Stimulated activated naive CD8-positive, alpha-beta T cell treated with anti-CD3 and anti-CD28 coated beads, Interleukin-15, Interleukin-2, amounts not matched to agents 100 U/mL and 50 U/mL, for 24 hours (primary cell): Measurements from ENCODE around the gene KIF1A.
"Not testable (repeated sequence)": the region's sequence is repeated elsewhere in the genome, so short reads cannot be mapped to it uniquely, and the experiment has no call there.

Experiments
- ATAC-seq: fragments of 150-1000 bp; cut with Tn5 transposase; one replicate; pipeline ENCODE4 v1.10.0; 2021
- DNase-seq: peaks from one replicate; pipeline ENCODE4 v3.0.0; 2021

Gene KIF1A

DNA sequence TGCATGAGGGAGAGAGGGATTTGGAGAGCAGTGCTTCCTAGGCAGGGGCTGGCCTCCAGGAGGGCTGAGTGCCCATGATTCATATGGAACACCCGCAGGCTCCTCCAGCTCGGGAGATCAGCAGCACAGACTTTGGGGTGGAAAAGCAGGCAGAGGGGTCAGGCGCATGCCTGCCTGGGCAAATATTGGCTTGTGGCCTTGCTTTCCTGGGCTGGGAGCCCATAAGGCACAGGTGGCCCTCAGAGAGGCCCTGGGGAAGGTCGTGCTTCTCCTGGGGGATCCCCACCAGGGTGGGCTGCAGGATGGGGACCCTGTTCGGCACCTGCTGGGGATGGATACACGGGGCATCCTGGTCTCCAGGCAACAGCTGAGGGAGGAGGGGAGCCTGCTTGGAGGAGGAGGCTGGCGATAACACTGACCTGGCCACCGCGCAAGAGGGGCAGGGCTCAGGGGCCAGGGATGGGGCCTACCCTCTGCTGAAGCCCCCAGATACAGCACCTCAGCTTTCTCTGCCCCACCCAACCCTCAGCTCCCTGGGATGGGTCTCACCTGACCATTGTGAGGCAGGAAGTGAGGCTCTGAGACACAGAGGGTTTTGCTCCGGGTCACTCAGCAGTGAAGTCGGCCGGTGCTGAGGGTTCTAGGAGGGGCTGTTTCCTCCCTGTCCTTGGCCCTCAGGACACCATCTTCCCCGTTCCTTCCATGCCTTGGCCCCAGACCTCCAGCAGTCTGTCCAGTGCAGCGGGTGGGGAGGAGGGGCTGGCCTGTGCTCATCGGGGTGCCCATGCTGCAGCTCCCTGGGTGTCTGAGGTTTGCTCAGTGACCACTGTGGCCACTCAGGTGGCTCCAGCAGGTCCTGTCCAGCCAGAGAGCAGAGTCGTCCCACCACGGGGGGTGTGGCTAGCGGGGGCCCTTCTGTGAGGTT, 116.3 kb downstream of the KIF1A start:
- DNase-seq (no peak), ATAC-seq (no peak)

DNA sequence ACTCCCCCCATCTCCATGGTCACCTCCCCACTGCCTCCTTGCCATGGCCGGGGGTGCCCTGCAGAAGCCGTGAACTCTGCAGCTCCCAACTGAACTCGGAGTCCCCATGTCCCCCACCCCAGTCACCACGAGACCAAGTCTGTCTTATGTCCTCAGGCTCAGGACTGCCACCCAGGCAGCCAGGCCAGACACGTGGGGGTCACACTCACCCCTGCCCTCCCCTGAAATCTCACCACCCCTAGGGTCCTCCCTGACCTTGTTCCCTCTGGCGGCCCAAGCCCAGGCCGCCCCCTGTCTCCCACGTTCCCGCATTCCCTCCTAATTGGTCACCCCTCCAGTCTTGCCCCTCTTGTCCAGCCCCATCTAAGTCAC, 117.4 kb downstream of the KIF1A start:
- DNase-seq (no peak), ATAC-seq (no peak)

DNA sequence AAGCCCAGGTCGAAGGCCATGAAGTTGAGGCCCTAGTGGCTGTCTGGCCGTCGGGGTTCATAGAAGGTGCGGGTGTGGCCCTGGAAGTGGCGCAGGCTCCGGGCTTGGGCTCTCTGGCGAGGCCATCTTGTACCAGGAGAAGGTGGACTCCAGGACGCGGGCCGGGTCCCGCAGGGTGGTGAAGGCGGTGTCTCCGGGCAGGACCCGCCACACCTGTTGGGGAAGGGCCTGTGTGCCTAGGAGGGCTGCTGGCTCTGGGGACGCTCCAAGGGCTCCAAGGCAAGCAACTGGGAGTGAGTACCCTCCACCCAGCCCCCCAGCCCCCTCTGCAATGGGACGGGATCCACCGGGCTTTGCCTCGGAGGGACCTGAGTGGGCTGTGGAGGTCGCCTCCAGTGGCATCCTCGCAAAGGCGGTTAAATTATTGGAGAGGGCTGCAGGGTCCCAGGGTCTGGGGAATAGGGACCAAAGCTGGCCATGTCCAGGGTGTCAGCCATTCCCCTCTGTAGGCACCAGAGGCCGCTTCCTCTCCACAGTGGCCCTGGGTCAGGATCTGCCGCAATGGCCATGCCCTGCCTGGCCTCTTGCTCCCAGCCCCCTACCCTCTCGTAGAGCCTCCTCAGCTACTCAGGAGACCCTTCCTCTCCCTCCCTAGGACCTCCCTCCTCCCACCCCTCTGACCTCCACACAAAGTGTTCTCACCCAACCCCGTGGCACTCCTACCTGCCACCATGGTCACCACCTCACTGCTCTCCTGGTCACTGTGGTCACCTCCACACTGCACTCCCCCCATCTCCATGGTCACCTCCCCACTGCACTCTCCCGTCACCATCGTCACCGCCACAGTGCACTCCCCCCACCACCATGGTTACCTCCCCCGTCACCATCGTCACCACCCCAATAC, 118.0 kb downstream of the KIF1A start:
- DNase-seq (no peak), ATAC-seq (no peak)

GRCh38 chr2:240701091-240701735, 118.8 kb downstream of the KIF1A start:
- DNase-seq: no peak
- no peak for ATAC-seq

- DNase-seq, ATAC-seq: not testable (repeated sequence)
These were observed 119.4 kb downstream of the KIF1A start for GRCh38 chr2:240700616-240701015.

DNA sequence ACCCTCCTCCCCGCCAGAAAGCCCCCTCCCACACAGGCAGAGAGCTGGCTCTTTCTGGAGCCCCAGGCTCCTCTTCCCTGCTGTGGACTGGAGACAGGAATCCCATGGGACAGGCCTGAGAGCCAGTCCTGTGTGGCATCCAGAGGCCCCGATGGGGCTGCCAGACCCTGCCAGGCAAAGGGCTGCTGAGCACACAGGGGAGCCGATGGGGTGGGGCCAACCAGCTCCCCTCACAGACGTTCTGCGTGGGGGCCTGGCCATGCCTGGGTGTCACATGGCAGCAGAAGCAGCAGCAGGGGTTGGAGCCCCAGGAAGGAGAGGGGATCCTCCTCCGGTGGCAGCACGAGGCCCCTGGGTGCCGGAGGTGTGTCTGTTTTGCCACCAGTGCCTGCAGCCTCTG, 120.2 kb downstream of the KIF1A start:
- not testable (repeated sequence) for DNase-seq, ATAC-seq

DNA sequence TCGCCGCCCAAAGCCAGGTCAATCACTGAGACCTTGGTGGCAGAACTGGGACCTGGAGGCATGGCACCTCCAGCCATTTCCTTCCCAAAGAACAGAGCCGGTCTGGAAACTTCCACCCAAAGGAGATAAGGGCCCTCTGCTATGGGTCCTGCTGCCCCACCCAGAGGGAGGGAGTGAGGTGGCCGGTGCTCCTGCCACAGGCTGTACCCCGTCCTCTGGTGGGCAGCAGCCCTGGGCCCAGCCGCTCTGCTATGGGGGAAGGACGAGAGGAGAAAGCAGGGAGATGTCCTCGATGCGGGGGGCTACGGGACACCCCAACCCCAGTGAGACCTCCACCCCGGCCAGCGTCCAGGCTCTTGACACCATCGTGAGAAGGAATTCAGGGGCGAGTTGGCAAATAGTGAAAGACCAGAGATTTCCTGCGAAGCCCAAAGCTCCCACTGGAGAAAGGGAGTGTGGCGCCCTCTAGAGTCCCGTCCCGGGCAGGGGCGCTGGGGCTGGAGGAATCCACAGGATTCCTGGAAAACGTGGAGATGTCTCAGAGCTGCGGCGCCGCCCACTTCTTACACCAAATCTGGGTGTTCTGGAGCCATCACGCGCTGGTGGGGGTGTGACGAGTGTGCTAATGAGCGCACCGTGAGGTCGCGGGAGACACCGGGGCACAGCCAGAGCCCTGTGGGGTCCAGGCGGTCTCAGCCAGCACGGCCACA, 121.0 kb downstream of the KIF1A start:
- ATAC-seq, DNase-seq: not testable (repeated sequence)

- DNase-seq, ATAC-seq: not testable (repeated sequence)
These were observed 123.5 kb downstream of the KIF1A start for GRCh38 chr2:240696469-240696868.

- ATAC-seq, DNase-seq: not testable (repeated sequence)
These were observed 124.4 kb downstream of the KIF1A start for GRCh38 chr2:240695593-240695992.

- not testable (repeated sequence) for DNase-seq, ATAC-seq
These were observed 125.7 kb downstream of the KIF1A start for GRCh38 chr2:240694304-240694703.

- not testable (repeated sequence) for ATAC-seq
These were observed 127.1 kb downstream of the KIF1A start for GRCh38 chr2:240692583-240693561.

GRCh38 chr2:240691631-240692420, 128.2 kb downstream of the KIF1A start, which contains the start of gene AQP12A:
Gene AQP12A (plus strand): TSS chr2:240691866. CDS start chr2:240691914, 48 bp downstream.
- not testable (repeated sequence) for DNase-seq

More at GRCh38 chr2:240692583-240693561, 127.1 kb downstream of the KIF1A start:
- DNase-seq: not testable (repeated sequence)

GRCh38 chr2:240691075-240691427, 129.0 kb downstream of the KIF1A start:
- not testable (repeated sequence) for ATAC-seq, DNase-seq

More at GRCh38 chr2:240691631-240692420, 128.2 kb downstream of the KIF1A start, which contains the start of gene AQP12A:
- ATAC-seq: not testable (repeated sequence)

DNA sequence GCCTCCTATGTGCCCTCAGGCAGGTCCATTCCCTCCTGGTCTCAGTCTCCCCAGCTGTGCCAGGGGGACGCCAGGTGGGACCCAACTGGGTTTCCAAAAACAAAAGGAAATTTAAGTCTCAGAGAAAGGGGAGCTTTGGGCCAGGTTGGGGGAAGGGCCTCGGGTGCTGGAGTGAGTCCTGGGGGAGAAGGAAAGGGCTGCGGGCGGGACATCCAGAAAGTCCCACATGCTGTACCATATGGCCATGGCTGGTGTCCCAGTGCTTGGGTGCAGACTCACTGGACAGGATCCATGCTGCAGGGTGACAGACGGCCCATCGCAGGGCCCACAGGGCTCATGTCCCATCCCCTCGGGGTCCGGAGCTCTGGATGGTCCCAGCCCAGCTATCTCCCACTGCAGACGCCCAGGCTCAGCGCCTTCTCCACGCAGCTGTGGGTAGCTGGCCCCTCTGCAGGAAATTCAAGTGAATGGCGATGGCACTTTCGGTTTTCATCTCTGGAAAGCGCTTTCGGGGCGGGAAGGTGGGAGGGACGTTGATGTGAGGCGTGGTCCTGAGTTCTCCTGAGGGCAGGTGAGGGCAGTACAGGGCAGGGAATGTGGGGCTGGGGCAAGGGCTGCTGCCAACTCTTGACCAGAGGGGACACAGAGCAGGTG, 129.5 kb downstream of the KIF1A start:
- not testable (repeated sequence) for ATAC-seq, DNase-seq

DNA sequence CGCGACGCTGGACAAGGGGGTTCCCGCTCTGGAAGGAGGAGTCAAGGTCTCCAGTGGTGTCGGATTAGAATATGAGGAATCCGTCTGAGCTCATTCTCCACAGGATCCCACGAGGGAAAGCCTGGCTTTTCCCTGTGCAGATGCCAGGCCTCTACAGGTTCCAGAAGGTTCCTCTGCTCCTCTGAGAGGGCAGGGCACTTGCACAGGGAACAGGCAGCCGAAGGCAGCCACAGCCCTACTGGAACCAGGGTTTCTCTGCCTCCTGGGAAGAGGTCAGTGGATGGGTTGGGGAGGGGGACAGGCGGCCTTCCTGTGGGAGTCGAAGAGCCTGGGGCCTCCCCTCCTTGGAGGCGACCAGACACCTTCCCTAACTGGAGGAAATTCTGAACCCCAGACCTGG, 130.0 kb downstream of the KIF1A start:
- ATAC-seq: no peak
- no peak for DNase-seq

DNA sequence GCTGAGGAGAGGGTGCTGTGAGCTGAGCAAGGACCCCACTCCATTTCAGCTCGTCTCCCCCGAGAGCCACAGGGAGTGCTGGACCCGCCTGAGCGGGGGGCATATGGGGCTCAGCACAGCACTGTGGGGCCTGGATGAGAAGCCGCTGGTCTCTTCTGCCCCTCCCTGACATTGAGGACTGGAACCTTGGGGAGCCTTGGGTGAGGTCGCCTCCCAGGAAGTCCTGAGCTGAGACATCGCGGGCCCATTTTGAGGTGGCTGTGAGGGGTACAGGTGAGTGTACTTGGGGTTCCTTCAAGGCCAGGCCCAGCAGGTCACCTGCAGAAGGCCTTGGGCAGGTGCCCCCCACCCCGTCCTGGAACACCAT, 131.5 kb downstream of the KIF1A start:
- DNase-seq (no peak), ATAC-seq (no peak)

DNA sequence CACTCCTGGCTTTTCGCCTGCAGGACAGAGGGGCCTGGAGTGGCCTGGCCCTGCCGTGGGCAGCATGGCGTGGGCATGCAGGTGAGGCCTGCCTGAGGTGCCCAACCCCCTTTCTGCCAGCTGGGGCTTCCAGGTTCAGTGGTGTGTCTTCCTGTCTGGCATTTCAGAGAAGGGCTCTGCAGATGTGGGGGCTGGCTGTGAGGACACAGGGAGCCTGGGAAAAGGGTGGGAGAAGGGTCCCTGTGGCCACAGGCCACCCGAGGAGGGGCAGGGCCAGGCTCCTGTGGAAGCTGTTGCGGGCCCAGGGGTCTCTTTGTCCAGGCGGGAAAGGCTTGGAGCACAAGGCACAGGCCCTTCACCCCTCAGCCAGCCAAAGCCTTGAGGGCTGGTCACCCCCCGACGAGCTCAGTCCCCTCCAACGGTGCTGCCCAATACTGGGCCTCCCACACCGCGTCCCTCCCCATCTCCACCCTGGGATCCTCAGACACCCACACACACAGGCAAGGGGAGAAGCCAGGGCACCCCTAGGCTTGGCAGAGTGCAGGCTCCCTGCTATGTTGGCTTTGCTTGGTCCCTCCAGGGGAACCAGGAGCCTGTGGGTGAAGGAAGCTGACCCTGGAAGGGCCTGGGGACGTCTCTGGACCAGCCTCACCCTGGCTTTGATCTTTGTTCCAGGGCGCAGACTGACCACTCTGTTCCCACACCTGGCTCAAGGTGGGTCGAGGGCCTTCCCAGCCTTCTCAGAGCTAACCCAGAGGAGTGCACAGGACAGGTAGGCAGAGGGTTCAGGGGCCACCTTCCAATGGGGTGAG, 132.1 kb downstream of the KIF1A start:
- no peak for ATAC-seq
- DNase-seq: no peak
